Fibroblast of lung (primary cell): Measurements from ENCODE around the gene APBA2. TPM values are rescaled to one million over a fixed set of nuclear protein-coding genes. Genes with fewer than 3 reads are reported as not detected.
A peak's percentile ranks its signal among the peaks of the same experiment; 100 is the strongest.

Source experiments
- DNase-seq, 2 donors: peaks; one replicate each; pipeline versions ENCODE4 v3.0.0 to v3.0.0-alpha.2; 2010; ENCODE audit warnings: low read depth in 2 of 2
- H2AFZ ChIP-seq: 2 replicates; pipeline ENCODE4 v1.5.1; 2012; ENCODE audit warnings: low read length, control low read depth, inconsistent platforms
- H3K27ac ChIP-seq: 2 replicates; pipeline ENCODE4 v1.5.1; 2011; ENCODE audit warnings: low read length, control low read depth; ENCODE audit not compliant: insufficient read depth
- H3K27me3 ChIP-seq: 2 replicates; pipeline ENCODE4 v1.5.1; 2011; ENCODE audit warnings: mild to moderate bottlenecking, low read length; ENCODE audit not compliant: control insufficient read depth, insufficient read depth
- H3K36me3 ChIP-seq: 2 replicates; pipeline ENCODE4 v1.5.1; 2011; ENCODE audit warnings: low read length; ENCODE audit not compliant: control insufficient read depth, insufficient read depth
- H3K4me1 ChIP-seq: 2 replicates; pipeline ENCODE4 v1.5.1; 2011; ENCODE audit warnings: low read length; ENCODE audit not compliant: control insufficient read depth, insufficient read depth; ENCODE audit errors: extremely low read depth
- H3K4me2 ChIP-seq: 2 replicates; pipeline ENCODE4 v1.5.1; 2011; ENCODE audit warnings: low read length, control low read depth; ENCODE audit not compliant: insufficient read depth; ENCODE audit errors: extremely low read depth
- H3K4me3 ChIP-seq, 4 experiments: fragments of 200-600 bp in 1 of 4; sonication (generic) in 1 of 4; replicated peaks in 1 of 4; 2 replicates each; pipeline ENCODE4 v1.5.1; 2011 to 2016; ENCODE audit warnings: low read length in 4 of 4, low read depth in 3 of 4, mild to moderate bottlenecking in 3 of 4, control low read depth in 2 of 4, inconsistent platforms in 1 of 4, mixed read lengths in 1 of 4; ENCODE audit not compliant: insufficient read depth in 1 of 4; ENCODE audit errors: control extremely low read depth in 1 of 4
- H3K79me2 ChIP-seq: 2 replicates; pipeline ENCODE4 v1.5.1; 2012; ENCODE audit warnings: mild to moderate bottlenecking, low read length, inconsistent platforms; ENCODE audit not compliant: control insufficient read depth, insufficient read depth
- H3K9ac ChIP-seq: 2 replicates; pipeline ENCODE4 v1.5.1; 2011; ENCODE audit warnings: mild to moderate bottlenecking, low read length, control low read depth; ENCODE audit not compliant: insufficient read depth
- H3K9me3 ChIP-seq: 2 replicates; pipeline ENCODE4 v1.5.1; 2012; ENCODE audit warnings: low read depth, low read length; ENCODE audit not compliant: control insufficient read depth, insufficient read depth
- H4K20me1 ChIP-seq: 2 replicates; pipeline ENCODE4 v1.5.1; 2011; ENCODE audit warnings: low read length; ENCODE audit not compliant: control insufficient read depth, insufficient read depth; ENCODE audit errors: extremely low read depth
- EZH2 ChIP-seq: IDR thresholded peaks from 2 replicates; pipeline ENCODE4 v1.5.1; 2012; ENCODE audit warnings: low read length, control low read depth, mild to moderate bottlenecking; ENCODE audit errors: missing control alignments
- polyA plus RNA-seq, 2 donors: library from polyadenylated mRNA; depleted of rRNA in 1 of 2; stranded (reverse) in 1 of 2; unstranded in 1 of 2; fragments of >200 nt; gene quantifications; 2 replicates each; pipeline ENCODE4 v1.2.1, GENCODE V29; 2011 to 2012; ENCODE audit warnings: missing spikeins in 1 of 2
- total RNA-seq: library from RNA; depleted of rRNA; stranded (reverse); fragments of >200 nt; gene quantifications from 2 replicates; pipeline ENCODE4 v1.2.1, GENCODE V29; 2014
- TF ChIP-seq, protein P1 (sequence below), 2 donors: IDR thresholded peaks in 1 of 2; conservative IDR thresholded peaks in 1 of 2; 1 replicate in 1 of 2; 2 replicates in 1 of 2; pipeline ENCODE4 v1.5.1; 2011 to 2012; ENCODE audit warnings: low read length in 2 of 2, control low read depth in 1 of 2, inconsistent platforms in 1 of 2, low read depth in 1 of 2, mild to moderate bottlenecking in 1 of 2

The APBA2 gene
- total and polyA plus RNA-seq, 2 donors (not counting 1 experiment from before 2014, with no cell fraction given) = 9.5 to 20.3 TPM

GRCh38 chr15:28977377-28978010 lies 91.7 kb downstream of the APBA2 start:
- H3K4me2 ChIP-seq = no peak overlapping the region

DNA sequence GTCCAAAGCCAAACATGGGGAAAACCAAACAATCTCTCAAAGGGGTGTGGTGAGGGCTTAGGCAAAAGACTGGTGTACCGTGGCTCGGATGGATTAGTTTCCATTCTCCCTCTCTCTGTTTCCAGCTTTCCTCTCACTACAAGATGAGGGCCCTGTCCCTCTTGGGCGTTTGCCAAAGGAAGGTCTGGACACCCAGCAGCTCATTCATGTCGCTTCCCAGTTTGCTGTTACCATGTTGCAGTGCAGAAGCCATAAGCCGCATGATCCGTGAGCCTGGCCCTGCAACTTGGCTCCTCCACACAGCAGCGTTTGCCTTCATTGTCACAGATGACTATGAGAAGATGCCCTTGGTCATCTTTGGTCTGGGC lies 92.2 kb downstream of the APBA2 start:
- Histone ChIP-seq H2AFZ (no peak overlapping the region), H3K27me3 (no peaks in the 10 kb centered on the region), H3K9ac (no peak overlapping the region), H3K79me2 (no peaks in the 10 kb centered on the region), H3K4me3 (no peak overlapping the region), H4K20me1 (peaks cover 2% of the 10 kb centered on the region), H3K27ac (no peak overlapping the region), H3K36me3 (no peaks in the 10 kb centered on the region), H3K4me2 (no peak overlapping the region), H3K9me3 (no peaks in the 10 kb centered on the region), H3K4me1 (peaks cover 11% of the 10 kb centered on the region)
- DNase-seq = no peak
- TF ChIP-seq EZH2 = no peak
- TF ChIP-seq, protein P1, sequence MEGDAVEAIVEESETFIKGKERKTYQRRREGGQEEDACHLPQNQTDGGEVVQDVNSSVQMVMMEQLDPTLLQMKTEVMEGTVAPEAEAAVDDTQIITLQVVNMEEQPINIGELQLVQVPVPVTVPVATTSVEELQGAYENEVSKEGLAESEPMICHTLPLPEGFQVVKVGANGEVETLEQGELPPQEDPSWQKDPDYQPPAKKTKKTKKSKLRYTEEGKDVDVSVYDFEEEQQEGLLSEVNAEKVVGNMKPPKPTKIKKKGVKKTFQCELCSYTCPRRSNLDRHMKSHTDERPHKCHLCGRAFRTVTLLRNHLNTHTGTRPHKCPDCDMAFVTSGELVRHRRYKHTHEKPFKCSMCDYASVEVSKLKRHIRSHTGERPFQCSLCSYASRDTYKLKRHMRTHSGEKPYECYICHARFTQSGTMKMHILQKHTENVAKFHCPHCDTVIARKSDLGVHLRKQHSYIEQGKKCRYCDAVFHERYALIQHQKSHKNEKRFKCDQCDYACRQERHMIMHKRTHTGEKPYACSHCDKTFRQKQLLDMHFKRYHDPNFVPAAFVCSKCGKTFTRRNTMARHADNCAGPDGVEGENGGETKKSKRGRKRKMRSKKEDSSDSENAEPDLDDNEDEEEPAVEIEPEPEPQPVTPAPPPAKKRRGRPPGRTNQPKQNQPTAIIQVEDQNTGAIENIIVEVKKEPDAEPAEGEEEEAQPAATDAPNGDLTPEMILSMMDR (conservative IDR thresholded peaks at IDR 0.05 in 1 of 2, IDR thresholded peaks at IDR 0.05 in 1 of 2; ENCODE audit: low read depth in 1 of 2, low read length in 2 of 2) = no peak

More at GRCh38 chr15:28977377-28978010, 91.7 kb downstream of the APBA2 start:
- Histone ChIP-seq H3K4me3 (no peak overlapping the region), H3K4me1 (peaks cover 11% of the 10 kb centered on the region), H3K36me3 (no peaks in the 10 kb centered on the region), H3K27me3 (no peaks in the 10 kb centered on the region), H3K27ac (peak overlapping the region; percentile 57), H3K9ac (no peak overlapping the region), H4K20me1 (peaks cover 2% of the 10 kb centered on the region), H2AFZ (no peak overlapping the region), H3K9me3 (no peaks in the 10 kb centered on the region), H3K79me2 (no peaks in the 10 kb centered on the region)
- no peak for TF ChIP-seq EZH2
- TF ChIP-seq, protein P1 (conservative IDR thresholded peaks at IDR 0.05 in 1 of 2, IDR thresholded peaks at IDR 0.05 in 1 of 2; ENCODE audit: low read depth in 1 of 2, low read length in 2 of 2) = no peak
- DNase-seq = peak; percentile 96 to 98

DNA sequence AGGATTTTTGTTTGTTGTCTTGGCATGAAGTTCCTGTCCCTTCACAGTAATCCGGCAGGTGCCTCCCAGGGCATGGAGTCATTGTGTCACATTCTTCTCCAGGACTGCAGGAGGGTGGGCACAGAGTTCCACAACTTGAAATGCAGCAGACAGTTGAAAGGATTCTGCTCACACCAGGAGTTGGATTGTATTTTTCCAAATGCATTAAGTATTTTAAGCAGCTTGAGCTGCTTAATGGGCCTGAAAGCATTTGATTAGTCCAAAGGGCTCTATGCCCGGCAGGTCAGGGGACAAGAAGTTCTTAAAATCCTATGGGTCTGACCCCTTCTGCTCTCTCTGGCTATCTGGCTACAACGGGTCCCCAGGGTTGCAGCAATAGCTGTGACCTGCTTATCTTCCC lies 92.9 kb downstream of the APBA2 start:
- Histone ChIP-seq H3K27ac (no peak overlapping the region), H3K36me3 (no peaks in the 10 kb centered on the region), H2AFZ (no peak overlapping the region), H3K9ac (no peak overlapping the region), H3K27me3 (no peaks in the 10 kb centered on the region), H3K9me3 (no peaks in the 10 kb centered on the region), H3K4me3 (no peak overlapping the region), H3K4me1 (peaks cover 9% of the 10 kb centered on the region), H3K4me2 (no peak overlapping the region), H4K20me1 (peaks cover 2% of the 10 kb centered on the region), H3K79me2 (no peaks in the 10 kb centered on the region)
- DNase-seq = no peak
- TF ChIP-seq EZH2 = no peak
- TF ChIP-seq, protein P1 (conservative IDR thresholded peaks at IDR 0.05 in 1 of 2, IDR thresholded peaks at IDR 0.05 in 1 of 2; ENCODE audit: low read depth in 1 of 2, low read length in 2 of 2) = no peak
